Measurements from ENCODE around the gene ITPK1. TPM values are rescaled to one million over a fixed set of nuclear protein-coding genes. Genes with fewer than 3 reads are reported as not detected.

The ITPK1 gene
- total and polyA plus RNA-seq, 10 of the 15 experiments (the other 5 are each of a cell fraction or from before 2014, with no cell fraction given) = 1.3 to 73.2 (median 27.0) TPM

DNA sequence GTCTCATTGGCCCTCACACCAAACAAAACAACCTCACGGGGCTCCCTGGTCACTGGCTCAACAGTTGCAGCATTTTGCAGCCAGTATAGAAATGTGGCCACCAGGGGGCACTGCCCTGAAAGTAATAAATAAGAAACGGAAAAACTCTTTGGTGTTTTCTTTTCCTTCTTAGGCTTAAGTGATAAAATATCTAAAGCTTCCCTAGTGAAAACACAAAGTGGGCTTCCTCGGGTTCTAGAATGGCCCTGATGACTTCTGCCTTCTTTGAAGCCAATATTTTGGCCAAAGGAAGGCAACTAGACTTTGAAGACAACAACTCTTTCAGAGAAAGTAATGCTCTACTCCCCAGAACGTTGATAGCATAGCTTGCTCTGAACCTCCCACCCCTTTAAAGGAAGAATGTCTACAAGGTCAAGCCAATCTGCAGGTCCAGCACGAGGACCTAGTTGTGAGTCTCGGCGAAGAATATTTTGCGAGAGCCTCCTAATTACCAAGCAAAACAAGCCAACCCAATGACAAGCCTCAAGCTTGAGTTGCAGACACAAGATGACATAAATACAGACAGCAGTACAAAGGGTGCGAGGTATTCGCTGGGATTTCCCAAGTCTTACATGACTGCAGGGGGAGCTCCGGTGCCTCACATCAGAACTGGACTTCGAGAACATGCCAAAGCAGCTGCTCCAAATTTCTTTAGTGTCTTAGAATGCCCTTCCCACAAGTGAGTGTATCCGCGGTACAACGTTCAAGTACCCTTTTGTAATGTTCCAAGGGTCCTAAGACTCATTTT lies 2.6 kb downstream of the ITPK1 start (continued):
- TF ChIP-seq, protein P1, sequence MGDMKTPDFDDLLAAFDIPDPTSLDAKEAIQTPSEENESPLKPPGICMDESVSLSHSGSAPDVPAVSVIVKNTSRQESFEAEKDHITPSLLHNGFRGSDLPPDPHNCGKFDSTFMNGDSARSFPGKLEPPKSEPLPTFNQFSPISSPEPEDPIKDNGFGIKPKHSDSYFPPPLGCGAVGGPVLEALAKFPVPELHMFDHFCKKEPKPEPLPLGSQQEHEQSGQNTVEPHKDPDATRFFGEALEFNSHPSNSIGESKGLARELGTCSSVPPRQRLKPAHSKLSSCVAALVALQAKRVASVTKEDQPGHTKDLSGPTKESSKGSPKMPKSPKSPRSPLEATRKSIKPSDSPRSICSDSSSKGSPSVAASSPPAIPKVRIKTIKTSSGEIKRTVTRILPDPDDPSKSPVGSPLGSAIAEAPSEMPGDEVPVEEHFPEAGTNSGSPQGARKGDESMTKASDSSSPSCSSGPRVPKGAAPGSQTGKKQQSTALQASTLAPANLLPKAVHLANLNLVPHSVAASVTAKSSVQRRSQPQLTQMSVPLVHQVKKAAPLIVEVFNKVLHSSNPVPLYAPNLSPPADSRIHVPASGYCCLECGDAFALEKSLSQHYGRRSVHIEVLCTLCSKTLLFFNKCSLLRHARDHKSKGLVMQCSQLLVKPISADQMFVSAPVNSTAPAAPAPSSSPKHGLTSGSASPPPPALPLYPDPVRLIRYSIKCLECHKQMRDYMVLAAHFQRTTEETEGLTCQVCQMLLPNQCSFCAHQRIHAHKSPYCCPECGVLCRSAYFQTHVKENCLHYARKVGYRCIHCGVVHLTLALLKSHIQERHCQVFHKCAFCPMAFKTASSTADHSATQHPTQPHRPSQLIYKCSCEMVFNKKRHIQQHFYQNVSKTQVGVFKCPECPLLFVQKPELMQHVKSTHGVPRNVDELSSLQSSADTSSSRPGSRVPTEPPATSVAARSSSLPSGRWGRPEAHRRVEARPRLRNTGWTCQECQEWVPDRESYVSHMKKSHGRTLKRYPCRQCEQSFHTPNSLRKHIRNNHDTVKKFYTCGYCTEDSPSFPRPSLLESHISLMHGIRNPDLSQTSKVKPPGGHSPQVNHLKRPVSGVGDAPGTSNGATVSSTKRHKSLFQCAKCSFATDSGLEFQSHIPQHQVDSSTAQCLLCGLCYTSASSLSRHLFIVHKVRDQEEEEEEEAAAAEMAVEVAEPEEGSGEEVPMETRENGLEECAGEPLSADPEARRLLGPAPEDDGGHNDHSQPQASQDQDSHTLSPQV (IDR thresholded peaks at IDR 0.05) = 0 out of 2 replicates have a peak, but pooled peaks have one; percentile 25
- TF ChIP-seq NFYB (IDR thresholded peaks at IDR 0.05; ENCODE audit: insufficient read depth, low read depth, low read length) (no peak), HDAC2 (IDR thresholded peaks at IDR 0.05) (no peak), NR2F1 (conservative IDR thresholded peaks at IDR 0.05) (no peak)
- TF ChIP-seq, protein P2, sequence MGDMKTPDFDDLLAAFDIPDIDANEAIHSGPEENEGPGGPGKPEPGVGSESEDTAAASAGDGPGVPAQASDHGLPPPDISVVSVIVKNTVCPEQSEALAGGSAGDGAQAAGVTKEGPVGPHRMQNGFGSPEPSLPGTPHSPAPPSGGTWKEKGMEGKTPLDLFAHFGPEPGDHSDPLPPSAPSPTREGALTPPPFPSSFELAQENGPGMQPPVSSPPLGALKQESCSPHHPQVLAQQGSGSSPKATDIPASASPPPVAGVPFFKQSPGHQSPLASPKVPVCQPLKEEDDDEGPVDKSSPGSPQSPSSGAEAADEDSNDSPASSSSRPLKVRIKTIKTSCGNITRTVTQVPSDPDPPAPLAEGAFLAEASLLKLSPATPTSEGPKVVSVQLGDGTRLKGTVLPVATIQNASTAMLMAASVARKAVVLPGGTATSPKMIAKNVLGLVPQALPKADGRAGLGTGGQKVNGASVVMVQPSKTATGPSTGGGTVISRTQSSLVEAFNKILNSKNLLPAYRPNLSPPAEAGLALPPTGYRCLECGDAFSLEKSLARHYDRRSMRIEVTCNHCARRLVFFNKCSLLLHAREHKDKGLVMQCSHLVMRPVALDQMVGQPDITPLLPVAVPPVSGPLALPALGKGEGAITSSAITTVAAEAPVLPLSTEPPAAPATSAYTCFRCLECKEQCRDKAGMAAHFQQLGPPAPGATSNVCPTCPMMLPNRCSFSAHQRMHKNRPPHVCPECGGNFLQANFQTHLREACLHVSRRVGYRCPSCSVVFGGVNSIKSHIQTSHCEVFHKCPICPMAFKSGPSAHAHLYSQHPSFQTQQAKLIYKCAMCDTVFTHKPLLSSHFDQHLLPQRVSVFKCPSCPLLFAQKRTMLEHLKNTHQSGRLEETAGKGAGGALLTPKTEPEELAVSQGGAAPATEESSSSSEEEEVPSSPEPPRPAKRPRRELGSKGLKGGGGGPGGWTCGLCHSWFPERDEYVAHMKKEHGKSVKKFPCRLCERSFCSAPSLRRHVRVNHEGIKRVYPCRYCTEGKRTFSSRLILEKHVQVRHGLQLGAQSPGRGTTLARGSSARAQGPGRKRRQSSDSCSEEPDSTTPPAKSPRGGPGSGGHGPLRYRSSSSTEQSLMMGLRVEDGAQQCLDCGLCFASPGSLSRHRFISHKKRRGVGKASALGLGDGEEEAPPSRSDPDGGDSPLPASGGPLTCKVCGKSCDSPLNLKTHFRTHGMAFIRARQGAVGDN (IDR thresholded peaks at IDR 0.05) = no peak; the same call in 1 of the 2 replicates
- TF ChIP-seq, protein P3, sequence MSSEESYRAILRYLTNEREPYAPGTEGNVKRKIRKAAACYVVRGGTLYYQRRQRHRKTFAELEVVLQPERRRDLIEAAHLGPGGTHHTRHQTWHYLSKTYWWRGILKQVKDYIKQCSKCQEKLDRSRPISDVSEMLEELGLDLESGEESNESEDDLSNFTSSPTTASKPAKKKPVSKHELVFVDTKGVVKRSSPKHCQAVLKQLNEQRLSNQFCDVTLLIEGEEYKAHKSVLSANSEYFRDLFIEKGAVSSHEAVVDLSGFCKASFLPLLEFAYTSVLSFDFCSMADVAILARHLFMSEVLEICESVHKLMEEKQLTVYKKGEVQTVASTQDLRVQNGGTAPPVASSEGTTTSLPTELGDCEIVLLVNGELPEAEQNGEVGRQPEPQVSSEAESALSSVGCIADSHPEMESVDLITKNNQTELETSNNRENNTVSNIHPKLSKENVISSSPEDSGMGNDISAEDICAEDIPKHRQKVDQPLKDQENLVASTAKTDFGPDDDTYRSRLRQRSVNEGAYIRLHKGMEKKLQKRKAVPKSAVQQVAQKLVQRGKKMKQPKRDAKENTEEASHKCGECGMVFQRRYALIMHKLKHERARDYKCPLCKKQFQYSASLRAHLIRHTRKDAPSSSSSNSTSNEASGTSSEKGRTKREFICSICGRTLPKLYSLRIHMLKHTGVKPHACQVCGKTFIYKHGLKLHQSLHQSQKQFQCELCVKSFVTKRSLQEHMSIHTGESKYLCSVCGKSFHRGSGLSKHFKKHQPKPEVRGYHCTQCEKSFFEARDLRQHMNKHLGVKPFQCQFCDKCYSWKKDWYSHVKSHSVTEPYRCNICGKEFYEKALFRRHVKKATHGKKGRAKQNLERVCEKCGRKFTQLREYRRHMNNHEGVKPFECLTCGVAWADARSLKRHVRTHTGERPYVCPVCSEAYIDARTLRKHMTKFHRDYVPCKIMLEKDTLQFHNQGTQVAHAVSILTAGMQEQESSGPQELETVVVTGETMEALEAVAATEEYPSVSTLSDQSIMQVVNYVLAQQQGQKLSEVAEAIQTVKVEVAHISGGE (CRISPR knock-in tag; IDR thresholded peaks at IDR 0.05) = no peak
- TF ChIP-seq, protein P4, sequence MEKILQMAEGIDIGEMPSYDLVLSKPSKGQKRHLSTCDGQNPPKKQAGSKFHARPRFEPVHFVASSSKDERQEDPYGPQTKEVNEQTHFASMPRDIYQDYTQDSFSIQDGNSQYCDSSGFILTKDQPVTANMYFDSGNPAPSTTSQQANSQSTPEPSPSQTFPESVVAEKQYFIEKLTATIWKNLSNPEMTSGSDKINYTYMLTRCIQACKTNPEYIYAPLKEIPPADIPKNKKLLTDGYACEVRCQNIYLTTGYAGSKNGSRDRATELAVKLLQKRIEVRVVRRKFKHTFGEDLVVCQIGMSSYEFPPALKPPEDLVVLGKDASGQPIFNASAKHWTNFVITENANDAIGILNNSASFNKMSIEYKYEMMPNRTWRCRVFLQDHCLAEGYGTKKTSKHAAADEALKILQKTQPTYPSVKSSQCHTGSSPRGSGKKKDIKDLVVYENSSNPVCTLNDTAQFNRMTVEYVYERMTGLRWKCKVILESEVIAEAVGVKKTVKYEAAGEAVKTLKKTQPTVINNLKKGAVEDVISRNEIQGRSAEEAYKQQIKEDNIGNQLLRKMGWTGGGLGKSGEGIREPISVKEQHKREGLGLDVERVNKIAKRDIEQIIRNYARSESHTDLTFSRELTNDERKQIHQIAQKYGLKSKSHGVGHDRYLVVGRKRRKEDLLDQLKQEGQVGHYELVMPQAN (conservative IDR thresholded peaks at IDR 0.05) = peak; percentile 51; the same call in 1 of the 2 replicates
- TF ChIP-seq, protein P5, sequence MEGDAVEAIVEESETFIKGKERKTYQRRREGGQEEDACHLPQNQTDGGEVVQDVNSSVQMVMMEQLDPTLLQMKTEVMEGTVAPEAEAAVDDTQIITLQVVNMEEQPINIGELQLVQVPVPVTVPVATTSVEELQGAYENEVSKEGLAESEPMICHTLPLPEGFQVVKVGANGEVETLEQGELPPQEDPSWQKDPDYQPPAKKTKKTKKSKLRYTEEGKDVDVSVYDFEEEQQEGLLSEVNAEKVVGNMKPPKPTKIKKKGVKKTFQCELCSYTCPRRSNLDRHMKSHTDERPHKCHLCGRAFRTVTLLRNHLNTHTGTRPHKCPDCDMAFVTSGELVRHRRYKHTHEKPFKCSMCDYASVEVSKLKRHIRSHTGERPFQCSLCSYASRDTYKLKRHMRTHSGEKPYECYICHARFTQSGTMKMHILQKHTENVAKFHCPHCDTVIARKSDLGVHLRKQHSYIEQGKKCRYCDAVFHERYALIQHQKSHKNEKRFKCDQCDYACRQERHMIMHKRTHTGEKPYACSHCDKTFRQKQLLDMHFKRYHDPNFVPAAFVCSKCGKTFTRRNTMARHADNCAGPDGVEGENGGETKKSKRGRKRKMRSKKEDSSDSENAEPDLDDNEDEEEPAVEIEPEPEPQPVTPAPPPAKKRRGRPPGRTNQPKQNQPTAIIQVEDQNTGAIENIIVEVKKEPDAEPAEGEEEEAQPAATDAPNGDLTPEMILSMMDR (IDR thresholded peaks at IDR 0.05 in 2 of 3, conservative IDR thresholded peaks at IDR 0.05 in 1 of 3; ENCODE audit: control insufficient read depth in 2 of 3, extremely low read depth in 1 of 3, insufficient read depth in 1 of 3, low read depth in 3 of 3, low read length in 3 of 3) = peak; percentile 64 to 79 (median 73)

All from GM12878 (cell line).